MM.1S (cell line): ENCODE measurements around the gene HECW1.
A peak's percentile ranks its signal among the peaks of the same experiment; 100 is the strongest.

ENCODE experiments used
- DNase-seq: peaks from one replicate; pipeline ENCODE4 v3.0.0-alpha.2; 2015
- H2AFZ ChIP-seq: fragments of 300-600 bp; sonication (generic); 2 replicates; pipeline ENCODE4 v1.6.0; 2016; ENCODE audit warnings: antibody characterized with exemption, low read length
- H3F3A ChIP-seq: fragments of 300-600 bp; sonication (generic); 2 replicates; pipeline ENCODE4 v1.6.1; 2016; ENCODE audit warnings: mild to moderate bottlenecking, antibody characterized with exemption, low read length, moderate library complexity, mixed read lengths; ENCODE audit not compliant: insufficient read depth
- H3K27ac ChIP-seq: fragments of 300-600 bp; sonication (generic); 2 replicates; pipeline ENCODE4 v1.5.1; 2016; ENCODE audit warnings: mild to moderate bottlenecking, low read length
- H3K27me3 ChIP-seq: fragments of 300-600 bp; sonication (generic); replicated peaks from 2 replicates; pipeline ENCODE4 v1.6.0; 2016; ENCODE audit warnings: low read length; ENCODE audit not compliant: insufficient read depth
- H3K36me3 ChIP-seq: fragments of 300-600 bp; sonication (generic); replicated peaks from 2 replicates; pipeline ENCODE4 v1.6.1; 2016; ENCODE audit warnings: mild to moderate bottlenecking, low read length, mixed read lengths; ENCODE audit not compliant: insufficient read depth
- H3K4me1 ChIP-seq: fragments of 300-600 bp; sonication (generic); 2 replicates; pipeline ENCODE4 v1.6.1; 2016; ENCODE audit warnings: low read length, mixed read lengths
- H3K4me2 ChIP-seq: fragments of 300-600 bp; sonication (generic); 2 replicates; pipeline ENCODE4 v1.6.0; 2016; ENCODE audit warnings: low read depth, low read length
- H3K4me3 ChIP-seq: fragments of 300-600 bp; sonication (generic); 2 replicates; pipeline ENCODE4 v1.5.1; 2016; ENCODE audit warnings: low read length, mixed read lengths
- H3K79me2 ChIP-seq: fragments of 300-600 bp; sonication (generic); 2 replicates; pipeline ENCODE4 v1.6.1; 2016; ENCODE audit warnings: mixed run types, low read length, mixed read lengths
- H3K9ac ChIP-seq: fragments of 300-600 bp; sonication (generic); 2 replicates; pipeline ENCODE4 v1.6.1; 2016; ENCODE audit warnings: low read length, mixed read lengths
- H3K9me2 ChIP-seq: fragments of 300-600 bp; sonication (generic); replicated peaks from 2 replicates; pipeline ENCODE4 v1.6.1; 2016; ENCODE audit warnings: mild to moderate bottlenecking, low read length, mixed read lengths; ENCODE audit not compliant: insufficient read depth
- H3K9me3 ChIP-seq: fragments of 300-600 bp; sonication (generic); replicated peaks from 2 replicates; pipeline ENCODE4 v1.6.1; 2016; ENCODE audit warnings: mild to moderate bottlenecking, low read length, mixed read lengths; ENCODE audit not compliant: insufficient read depth
- H4K20me1 ChIP-seq: fragments of 300-600 bp; sonication (generic); 2 replicates; pipeline ENCODE4 v1.6.1; 2016; ENCODE audit warnings: mild to moderate bottlenecking, low read length, moderate library complexity, mixed read lengths; ENCODE audit not compliant: insufficient read depth
- EZH2 ChIP-seq: fragments of 300-600 bp; sonication (generic); optimal IDR thresholded peaks from 2 replicates; pipeline ENCODE3; 2017; ENCODE audit warnings: low read depth, mild to moderate bottlenecking, antibody characterized with exemption, low read length, mixed read lengths
- EZH2phosphoT487 ChIP-seq: fragments of 300-600 bp; sonication (generic); IDR thresholded peaks from 2 replicates; pipeline ENCODE4 v1.6.1; 2018; ENCODE audit warnings: antibody characterized with exemption, low read length
- TF ChIP-seq, protein P1 (sequence below): fragments of 300-600 bp; sonication (generic); IDR thresholded peaks from 2 replicates; pipeline ENCODE4 v1.5.1; 2016; ENCODE audit warnings: antibody characterized with exemption, low read length, mixed read lengths

HECW1 gene

GRCh38 chr7:43459019-43459337 is 346.5 kb downstream of the HECW1 start:
- H3K4me1 ChIP-seq: peaks cover 8% of the 10 kb centered on the region

GRCh38 chr7:43460733-43461348 is 348.4 kb downstream of the HECW1 start:
- no peaks in the 10 kb centered on the region for H3K9me2 ChIP-seq
- no peak overlapping the region for H3K4me3 ChIP-seq
- no peaks in the 10 kb centered on the region for H3K36me3 ChIP-seq
- H3K4me1 ChIP-seq: peaks cover 4% of the 10 kb centered on the region
- no peak overlapping the region for H3K4me2 ChIP-seq
- DNase-seq: no peak
- H2AFZ ChIP-seq: no peak overlapping the region
- H3K9ac ChIP-seq: no peak overlapping the region
- H3F3A ChIP-seq: no peaks in the 10 kb centered on the region
- TF ChIP-seq EZH2phosphoT487 (no peak), EZH2 (no peak)
- TF ChIP-seq, protein P1, sequence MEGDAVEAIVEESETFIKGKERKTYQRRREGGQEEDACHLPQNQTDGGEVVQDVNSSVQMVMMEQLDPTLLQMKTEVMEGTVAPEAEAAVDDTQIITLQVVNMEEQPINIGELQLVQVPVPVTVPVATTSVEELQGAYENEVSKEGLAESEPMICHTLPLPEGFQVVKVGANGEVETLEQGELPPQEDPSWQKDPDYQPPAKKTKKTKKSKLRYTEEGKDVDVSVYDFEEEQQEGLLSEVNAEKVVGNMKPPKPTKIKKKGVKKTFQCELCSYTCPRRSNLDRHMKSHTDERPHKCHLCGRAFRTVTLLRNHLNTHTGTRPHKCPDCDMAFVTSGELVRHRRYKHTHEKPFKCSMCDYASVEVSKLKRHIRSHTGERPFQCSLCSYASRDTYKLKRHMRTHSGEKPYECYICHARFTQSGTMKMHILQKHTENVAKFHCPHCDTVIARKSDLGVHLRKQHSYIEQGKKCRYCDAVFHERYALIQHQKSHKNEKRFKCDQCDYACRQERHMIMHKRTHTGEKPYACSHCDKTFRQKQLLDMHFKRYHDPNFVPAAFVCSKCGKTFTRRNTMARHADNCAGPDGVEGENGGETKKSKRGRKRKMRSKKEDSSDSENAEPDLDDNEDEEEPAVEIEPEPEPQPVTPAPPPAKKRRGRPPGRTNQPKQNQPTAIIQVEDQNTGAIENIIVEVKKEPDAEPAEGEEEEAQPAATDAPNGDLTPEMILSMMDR: no peak
- no peak overlapping the region for H3K27ac ChIP-seq
- no peaks in the 10 kb centered on the region for H4K20me1 ChIP-seq
- no peaks in the 10 kb centered on the region for H3K9me3 ChIP-seq
- H3K79me2 ChIP-seq: no peaks in the 10 kb centered on the region
- H3K27me3 ChIP-seq: no peaks in the 10 kb centered on the region

More at GRCh38 chr7:43459019-43459337, 346.5 kb downstream of the HECW1 start:
- no peak overlapping the region for H2AFZ ChIP-seq
- H3K4me2 ChIP-seq: no peak overlapping the region
- no peaks in the 10 kb centered on the region for H3K9me3 ChIP-seq
- no peak for DNase-seq
- H3K79me2 ChIP-seq: no peaks in the 10 kb centered on the region
- H3K9me2 ChIP-seq: no peaks in the 10 kb centered on the region
- H3K4me3 ChIP-seq: no peak overlapping the region
- no peak overlapping the region for H3K27ac ChIP-seq
- no peaks in the 10 kb centered on the region for H3K36me3 ChIP-seq
- H4K20me1 ChIP-seq: no peaks in the 10 kb centered on the region
- TF ChIP-seq, protein P1: no peak
- TF ChIP-seq EZH2phosphoT487: no peak
- no peak for TF ChIP-seq EZH2
- H3K9ac ChIP-seq: no peak overlapping the region
- H3K27me3 ChIP-seq: no peaks in the 10 kb centered on the region
- no peaks in the 10 kb centered on the region for H3F3A ChIP-seq

GRCh38 chr7:43461349-43462024 is 349.0 kb downstream of the HECW1 start:
- no peaks in the 10 kb centered on the region for H3K9me2 ChIP-seq
- TF ChIP-seq, protein P1: no peak
- no peak for TF ChIP-seq EZH2phosphoT487
- TF ChIP-seq EZH2: no peak

More at GRCh38 chr7:43461349-43462024, 349.0 kb downstream of the HECW1 start:
- Histone ChIP-seq H3K79me2 (no peaks in the 10 kb centered on the region), H3K9ac (no peak overlapping the region), H4K20me1 (no peaks in the 10 kb centered on the region), H3K27ac (no peak overlapping the region), H3F3A (no peaks in the 10 kb centered on the region), H3K4me1 (peaks cover 4% of the 10 kb centered on the region), H3K4me3 (no peak overlapping the region), H3K4me2 (peak overlapping the region; percentile 13; the same call in 1 of the 2 replicates), H3K36me3 (no peaks in the 10 kb centered on the region), H3K27me3 (no peaks in the 10 kb centered on the region), H3K9me3 (no peaks in the 10 kb centered on the region), H2AFZ (no peak overlapping the region)
- DNase-seq: no peak
